CD4-positive, alpha-beta T cell treated with Interleukin-4 for 1 hour (primary cell): ENCODE results near the gene RBBP8NL.
"Not testable (repeated sequence)": the region's sequence is repeated elsewhere in the genome, so short reads cannot be mapped to it uniquely, and the experiment has no call there.

ENCODE experiments used
- DNase-seq, 2 donors: peaks; one replicate each; pipeline ENCODE4 v3.0.0-alpha.2; 2020 to 2022

Gene RBBP8NL

GRCh38 chr20:62390317-62391164 is 36.8 kb downstream of the RBBP8NL start:
- DNase-seq: no peak

- no peak for DNase-seq
These were observed 37.7 kb downstream of the RBBP8NL start for GRCh38 chr20:62389601-62390087.

GRCh38 chr20:62388839-62389600 is 38.3 kb downstream of the RBBP8NL start:
- DNase-seq: no peak

GRCh38 chr20:62387933-62388635 is 39.3 kb downstream of the RBBP8NL start:
- DNase-seq: no peak

- DNase-seq: peak in 1 of 2 donors; percentile 20
These were observed 40.0 kb downstream of the RBBP8NL start for GRCh38 chr20:62387219-62387913.

GRCh38 chr20:62386383-62387218 is 40.7 kb downstream of the RBBP8NL start, which contains the start of gene RPS21:
TSS of gene RPS21 (plus strand) at chr20:62387103. CDS start at chr20:62387339, 236 bp downstream.
- peak; percentile 93 to 95 for DNase-seq

- peak; percentile 81 to 84 for DNase-seq
These were observed 44.8 kb downstream of the RBBP8NL start for GRCh38 chr20:62382306-62383198.

- no peak for DNase-seq
These were observed 45.5 kb downstream of the RBBP8NL start for GRCh38 chr20:62381842-62382241.

GRCh38 chr20:62381202-62381797 is 46.0 kb downstream of the RBBP8NL start:
- no peak for DNase-seq

- no peak for DNase-seq
These were observed 49.1 kb downstream of the RBBP8NL start for GRCh38 chr20:62378215-62378614.

- DNase-seq: no peak
These were observed 49.6 kb downstream of the RBBP8NL start for GRCh38 chr20:62377615-62378178.

GRCh38 chr20:62377064-62377461 is 50.3 kb downstream of the RBBP8NL start:
- no peak for DNase-seq

GRCh38 chr20:62376112-62377063 is 51.0 kb downstream of the RBBP8NL start:
- DNase-seq: no peak

GRCh38 chr20:62374331-62375152 is 52.8 kb downstream of the RBBP8NL start:
- DNase-seq: no peak

- DNase-seq: not testable (repeated sequence)
These were observed 53.6 kb downstream of the RBBP8NL start for GRCh38 chr20:62373631-62374179.

GRCh38 chr20:62372042-62372993 is 55.0 kb downstream of the RBBP8NL start:
- DNase-seq: no peak
